ENCODE data around the gene PPP1R15A. TPM values are rescaled to one million over a fixed set of nuclear protein-coding genes. Genes with fewer than 3 reads are reported as not detected.

The PPP1R15A gene
- total and polyA plus RNA-seq, 2 of the 8 experiments (the other 6 are each of a cell fraction or from before 2014, with no cell fraction given), result 4.1 to 14.0 TPM

DNA sequence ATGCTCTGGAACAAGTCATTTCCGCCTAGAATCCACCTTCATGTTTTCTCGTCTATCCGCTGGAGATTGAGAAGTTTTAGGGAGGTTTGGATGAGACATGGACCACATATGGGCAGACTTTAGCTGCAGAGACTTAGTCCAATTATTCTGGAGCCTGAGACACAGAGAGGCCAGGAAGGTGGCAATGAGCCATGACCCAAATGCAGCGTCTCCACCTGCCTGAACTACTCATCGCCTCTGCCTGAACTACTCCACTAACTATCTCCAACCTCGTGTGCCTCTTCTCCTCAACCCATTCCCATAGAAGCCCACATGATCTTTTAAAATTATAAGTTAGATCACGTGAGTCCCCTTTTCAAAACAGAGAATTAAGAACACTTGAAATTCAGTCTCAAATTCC lies 9.4 kb upstream of the PPP1R15A start (continued):
- TF ChIP-seq SP1 (IDR thresholded peaks at IDR 0.05; ENCODE audit: low read depth, low read length) (no peak), TEAD4 (IDR thresholded peaks at IDR 0.05; ENCODE audit: low read depth, low read length) (no peak), KDM4A (IDR thresholded peaks at IDR 0.05; ENCODE audit: low read depth, low read length, severe bottlenecking) (no peak), NRF1 (IDR thresholded peaks at IDR 0.05; ENCODE audit: low read depth, low read length) (no peak), CHD7 (IDR thresholded peaks at IDR 0.05; ENCODE audit: insufficient replicate concordance, low read length) (no peak), POLR2A (IDR thresholded peaks at IDR 0.05; ENCODE audit: control extremely low read depth in 1 of 2, low read depth in 2 of 2, low read length in 2 of 2) (no peak), CBX8 (IDR thresholded peaks at IDR 0.05; ENCODE audit: borderline replicate concordance, low read depth, low read length) (no peak), CHD1 (IDR thresholded peaks at IDR 0.05; ENCODE audit: low read depth, low read length) (no peak)

Data from H1 (cell line).